ENCODE results near the gene SNTG2.
A peak's percentile ranks its signal among the peaks of the same experiment; 100 is the strongest.
"Not testable (repeated sequence)": the region's sequence is repeated elsewhere in the genome, so short reads cannot be mapped to it uniquely, and the experiment has no call there.

SNTG2 gene

GRCh38 chr2:950080-950966 is at the start of gene SNTG2:
TSS of gene SNTG2 (plus strand) at chr2:950849. CDS start at chr2:950997, 148 bp downstream.
- DNase-seq, result peak; percentile 46

DNA sequence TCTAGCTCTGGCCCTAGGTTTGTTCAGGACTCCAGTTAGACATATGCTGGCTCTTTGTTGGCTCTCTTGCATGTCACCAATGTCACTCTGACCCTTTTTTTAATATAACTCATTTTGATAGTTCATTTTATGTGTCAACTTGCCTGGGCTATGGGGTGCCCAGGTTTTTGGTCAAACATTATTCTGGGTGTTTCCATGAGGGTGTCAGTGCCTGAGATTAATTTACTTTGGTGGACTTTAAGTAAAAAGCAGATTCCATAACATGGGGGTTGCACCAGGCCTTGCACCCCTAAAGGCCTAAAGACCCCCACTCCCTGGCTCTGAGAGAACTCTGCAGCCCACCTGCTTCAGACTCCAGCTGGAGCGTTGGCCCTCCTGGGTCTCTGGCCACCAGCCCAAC is 48.1 kb upstream of the SNTG2 start:
- no peak for DNase-seq

DNA sequence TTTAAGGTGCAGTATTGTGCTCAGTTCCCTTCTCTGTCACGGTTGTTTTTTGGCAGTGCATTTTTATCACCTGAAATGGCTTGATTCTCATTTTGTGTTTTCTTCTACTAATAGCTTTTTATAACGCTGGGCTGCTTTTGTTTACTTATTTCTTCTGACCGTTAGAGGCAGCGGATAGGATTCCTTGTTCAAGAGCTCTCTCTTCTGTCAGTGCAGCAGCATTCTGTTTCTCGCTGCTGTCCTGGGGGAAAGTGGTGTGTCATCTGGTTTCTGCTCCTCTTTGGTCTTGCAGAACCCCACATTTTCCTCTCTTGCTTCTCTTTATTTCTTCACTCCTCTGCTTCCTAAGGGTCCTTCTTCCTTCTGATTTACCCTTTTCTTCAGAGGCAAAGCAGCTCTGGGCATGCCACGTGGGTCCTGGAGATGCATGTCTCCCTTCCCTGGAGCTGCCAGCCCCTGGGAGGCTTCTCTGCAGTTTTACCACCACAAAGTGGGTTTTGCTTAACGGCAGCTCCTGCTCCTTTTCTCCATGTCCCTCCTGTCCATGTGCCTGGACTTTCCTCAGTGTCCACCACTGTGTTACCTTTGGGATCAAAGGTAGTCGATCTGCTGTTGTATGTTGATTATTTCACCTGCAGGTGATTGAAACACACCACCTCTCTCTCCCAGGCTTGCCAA is 47.3 kb upstream of the SNTG2 start:
- DNase-seq, result peak; percentile 39

GRCh38 chr2:904246-905024 is 46.2 kb upstream of the SNTG2 start:
- no peak for DNase-seq

DNA sequence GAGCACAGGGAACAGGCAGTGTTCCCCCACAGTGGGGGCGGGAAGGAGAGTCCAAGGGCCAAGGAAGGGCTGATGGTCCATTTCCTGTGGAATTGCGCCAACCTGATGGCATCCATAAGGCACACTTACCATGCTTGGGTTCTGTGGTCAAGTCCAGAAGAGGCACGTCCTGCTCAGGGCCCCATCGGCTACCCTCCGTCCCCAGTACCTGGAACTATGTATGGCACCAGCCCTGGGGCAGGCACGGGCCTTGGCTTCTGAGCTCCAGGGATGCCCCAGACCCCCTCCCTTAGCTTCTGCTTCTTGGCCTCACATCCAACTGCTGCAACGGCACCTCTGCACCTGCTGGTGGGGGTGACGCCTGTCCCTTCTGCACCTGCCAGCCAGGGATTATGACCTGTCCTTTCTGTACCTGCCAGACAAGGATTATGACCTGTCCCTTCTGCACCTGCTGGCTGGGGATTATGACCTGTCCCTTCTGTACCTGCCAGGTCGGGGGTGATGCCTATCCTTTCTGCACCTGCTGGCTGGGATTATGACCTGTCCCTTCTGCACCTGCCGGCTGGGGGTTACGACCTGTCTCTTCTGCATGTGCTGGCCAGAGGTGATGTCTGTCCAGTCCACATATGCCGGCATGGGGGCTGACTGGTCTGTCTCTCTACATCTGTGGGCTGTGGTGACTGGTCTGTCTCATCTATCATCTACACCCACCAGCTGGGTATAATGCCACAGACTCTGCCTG is 45.4 kb upstream of the SNTG2 start:
- DNase-seq, result peak; percentile 22

DNA sequence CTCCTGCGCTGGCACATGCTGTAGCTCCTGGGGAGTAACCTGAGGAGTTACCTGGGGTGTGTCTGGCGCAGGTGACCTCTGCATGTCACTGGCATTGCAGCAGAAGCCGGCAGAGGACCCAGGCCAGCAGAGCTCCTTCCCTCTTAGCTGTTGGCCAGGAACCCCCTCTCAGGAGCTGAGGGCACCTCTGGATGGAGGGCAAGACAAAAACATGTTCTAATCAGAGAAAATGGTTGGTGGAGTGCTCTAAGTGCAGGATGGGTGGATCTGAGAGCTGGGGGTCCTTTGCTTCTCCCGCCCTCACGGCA is 44.9 kb upstream of the SNTG2 start:
- no peak for DNase-seq

- DNase-seq, result no peak
Measured at GRCh38 chr2:907706-908105, 42.9 kb upstream of the SNTG2 start.

GRCh38 chr2:908568-908967 is 42.1 kb upstream of the SNTG2 start:
- no peak for DNase-seq

DNA sequence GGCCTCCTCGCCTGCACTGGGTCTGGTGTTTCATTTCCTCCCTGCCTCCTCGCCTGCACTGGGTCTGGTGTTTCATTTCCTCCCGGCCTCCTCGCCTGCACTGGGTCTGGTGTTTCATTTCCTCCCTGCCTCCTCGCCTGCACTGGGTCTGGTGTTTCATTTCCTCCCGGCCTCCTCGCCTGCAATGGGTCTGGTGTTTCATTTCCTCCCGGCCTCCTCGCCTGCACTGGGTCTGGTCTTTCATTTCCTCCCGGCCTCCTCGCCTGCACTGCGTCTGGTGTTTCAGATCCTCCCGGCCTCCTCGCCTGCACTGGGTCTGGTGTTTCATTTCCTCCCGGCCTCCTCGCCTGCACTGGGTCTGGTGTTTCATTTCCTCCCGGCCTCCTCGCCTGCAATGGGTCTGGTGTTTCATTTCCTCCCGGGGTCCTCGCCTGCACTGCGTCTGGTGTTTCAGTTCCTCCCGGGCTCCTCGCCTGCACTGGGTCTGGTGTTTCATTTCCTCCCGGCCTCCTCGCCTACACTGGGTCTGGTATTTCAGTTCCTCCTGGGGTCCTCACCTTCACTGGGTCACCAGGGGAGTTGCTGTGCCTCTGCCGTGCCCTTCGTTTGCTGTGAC is 40.8 kb upstream of the SNTG2 start:
- not testable (repeated sequence) for DNase-seq

DNA sequence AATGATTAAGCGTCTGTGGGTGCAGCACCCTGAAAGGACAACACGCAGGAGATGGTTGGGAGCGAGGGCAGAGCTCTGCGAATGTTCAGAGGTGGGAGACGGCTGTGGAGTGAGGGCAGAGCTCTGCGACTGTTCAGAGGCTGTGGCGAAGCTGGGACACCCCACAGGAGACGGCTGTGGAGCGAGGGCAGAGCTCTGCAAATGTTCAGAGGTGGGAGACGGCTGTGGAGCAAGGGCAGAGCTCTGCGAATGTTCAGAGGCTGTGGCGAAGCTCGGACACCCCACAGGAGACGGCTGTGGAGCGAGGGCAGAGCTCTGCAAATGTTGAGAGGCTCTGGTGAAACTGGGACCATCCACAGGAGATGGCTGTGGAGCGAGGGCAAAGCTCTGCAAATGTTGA is 40.0 kb upstream of the SNTG2 start:
- no peak for DNase-seq

DNA sequence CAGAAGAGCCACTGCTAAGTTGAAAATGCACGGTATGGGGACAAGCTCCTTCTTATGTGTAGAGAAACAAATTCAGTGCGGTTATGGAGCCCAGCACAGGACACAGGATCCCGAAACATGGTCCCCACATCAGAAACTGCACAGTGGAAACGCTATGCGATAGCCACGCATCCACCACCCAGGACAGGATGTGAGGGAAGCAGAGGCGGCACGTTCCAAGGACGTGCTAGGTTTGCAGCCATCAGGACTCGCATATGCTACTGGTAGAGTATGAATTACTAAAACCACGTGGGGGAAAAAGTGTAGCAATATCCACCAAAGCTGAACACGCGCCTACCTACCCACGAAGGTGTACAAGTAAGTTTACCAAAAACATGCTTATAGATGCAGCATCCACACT is 34.7 kb upstream of the SNTG2 start:
- DNase-seq, result no peak

DNA sequence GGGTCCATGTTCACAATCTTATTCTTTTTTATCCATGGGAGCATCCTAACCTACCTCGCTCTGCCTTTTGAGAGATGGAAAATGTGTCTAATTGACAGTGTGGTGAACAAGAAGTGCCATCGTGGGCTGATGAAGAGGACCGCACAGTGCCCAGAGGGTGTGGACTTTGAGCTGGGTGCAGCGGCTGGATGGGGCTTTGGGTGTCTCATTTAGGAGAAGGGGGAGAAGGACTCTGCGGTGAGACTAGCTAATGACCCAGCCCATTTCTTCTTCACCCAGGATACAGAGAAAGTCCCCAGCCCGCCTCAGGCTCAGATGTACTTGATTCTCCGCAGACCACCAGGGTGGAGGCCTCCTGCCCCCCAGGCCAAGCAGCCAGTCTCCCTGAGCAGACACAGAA is 33.7 kb upstream of the SNTG2 start:
- no peak for DNase-seq

DNA sequence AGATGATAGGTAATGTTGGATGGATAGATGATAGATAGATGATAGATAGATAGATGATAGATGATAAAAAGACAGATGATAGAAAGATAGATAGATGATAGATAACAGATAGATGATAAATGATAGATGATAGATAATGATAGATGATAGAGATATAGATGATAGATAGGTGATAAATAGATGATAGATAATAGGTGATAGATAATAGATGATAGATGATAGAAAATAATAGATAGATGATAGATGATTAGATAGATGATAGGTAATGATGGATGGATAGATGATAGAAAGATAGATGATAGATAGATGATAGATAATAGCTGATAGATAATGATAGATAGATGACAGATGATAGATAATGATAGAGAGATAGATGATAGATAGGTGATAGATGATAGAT is 31.0 kb upstream of the SNTG2 start:
- DNase-seq, result no peak

DNA sequence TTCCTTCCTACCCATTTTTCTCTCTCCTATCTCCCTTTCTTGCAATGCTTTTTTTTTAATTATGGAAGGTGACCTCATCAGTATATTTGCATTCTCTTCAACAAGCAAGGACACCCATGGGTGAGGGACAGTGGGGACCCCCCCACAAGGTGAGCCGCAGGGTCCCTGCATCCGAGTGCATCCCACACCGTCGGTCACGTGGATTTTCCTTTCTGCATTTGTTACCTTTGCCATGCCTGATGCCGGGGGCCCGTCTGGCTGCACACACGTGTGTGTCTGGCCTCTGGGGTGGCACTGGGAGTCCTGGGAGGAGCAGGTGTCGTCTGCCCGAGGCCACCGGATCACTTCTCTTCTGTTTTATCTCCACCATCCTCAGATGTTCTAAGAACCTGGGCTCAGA is 30.1 kb upstream of the SNTG2 start:
- DNase-seq, result no peak

- DNase-seq, result no peak
Measured at GRCh38 chr2:920999-921398, 29.6 kb upstream of the SNTG2 start.

DNA sequence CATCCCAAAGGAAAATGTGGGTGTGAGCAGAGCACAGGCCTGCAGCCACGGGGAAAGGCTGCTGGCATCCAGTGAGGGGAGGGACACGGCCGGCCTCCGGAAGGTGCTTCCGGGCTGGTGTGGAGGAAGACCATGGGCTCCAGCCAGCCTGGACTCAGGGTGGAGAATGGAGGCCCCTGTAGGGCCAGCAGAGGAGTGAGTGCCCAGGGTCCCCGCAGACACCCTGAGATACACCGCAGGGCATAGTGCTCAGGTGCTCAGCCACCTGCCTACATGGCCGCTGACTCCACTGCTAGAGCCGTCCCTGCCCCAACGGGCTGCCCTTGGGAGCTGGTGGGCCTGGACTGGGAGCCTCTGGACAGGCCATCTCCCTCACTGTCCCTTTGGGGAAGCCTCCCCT is 28.5 kb upstream of the SNTG2 start:
- DNase-seq, result no peak

GRCh38 chr2:923832-924601 is 26.6 kb upstream of the SNTG2 start:
- DNase-seq, result peak; percentile 6

DNA sequence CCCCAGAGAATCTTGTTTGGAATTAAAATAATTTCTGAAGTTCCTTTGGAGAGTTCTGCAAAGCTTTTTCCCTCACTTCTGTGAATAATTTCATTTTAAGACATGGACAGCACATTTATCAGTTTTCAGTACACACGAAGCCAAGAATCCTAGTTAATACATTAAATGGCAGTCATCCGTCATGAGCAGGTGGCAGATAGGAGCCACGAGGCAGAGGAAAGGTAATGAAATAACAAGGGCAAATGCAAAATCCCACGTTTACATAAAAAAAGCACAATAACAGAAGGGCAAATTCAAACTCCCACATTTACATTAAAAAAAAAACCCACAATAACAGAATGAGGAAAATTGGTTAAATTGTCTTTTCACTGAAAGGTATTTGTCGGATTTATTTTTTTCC is 25.9 kb upstream of the SNTG2 start:
- no peak for DNase-seq

- no peak for DNase-seq
Measured at GRCh38 chr2:925309-925708, 25.3 kb upstream of the SNTG2 start.

DNA sequence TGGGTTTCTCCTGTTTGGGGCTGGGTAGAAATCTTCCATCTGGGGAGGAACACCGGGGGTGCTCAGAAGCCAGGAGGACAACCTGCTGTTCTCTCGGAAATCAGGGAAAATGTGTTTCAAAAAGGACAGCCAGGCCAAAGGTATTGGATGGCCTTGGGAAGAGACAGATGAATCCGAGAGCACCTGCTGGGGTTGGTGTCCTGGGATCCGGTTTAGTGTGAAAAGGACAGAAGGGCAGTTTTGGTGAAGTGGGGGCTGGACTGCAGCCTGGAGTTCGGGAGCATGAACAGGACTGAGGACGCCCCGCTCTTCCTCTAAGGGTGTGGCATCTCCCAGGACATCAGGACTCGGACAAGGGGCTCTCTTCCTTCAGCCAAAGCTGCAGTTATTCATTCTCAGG is 24.9 kb upstream of the SNTG2 start:
- DNase-seq, result no peak

- DNase-seq, result no peak
Measured at GRCh38 chr2:926259-926793, 24.3 kb upstream of the SNTG2 start.

DNA sequence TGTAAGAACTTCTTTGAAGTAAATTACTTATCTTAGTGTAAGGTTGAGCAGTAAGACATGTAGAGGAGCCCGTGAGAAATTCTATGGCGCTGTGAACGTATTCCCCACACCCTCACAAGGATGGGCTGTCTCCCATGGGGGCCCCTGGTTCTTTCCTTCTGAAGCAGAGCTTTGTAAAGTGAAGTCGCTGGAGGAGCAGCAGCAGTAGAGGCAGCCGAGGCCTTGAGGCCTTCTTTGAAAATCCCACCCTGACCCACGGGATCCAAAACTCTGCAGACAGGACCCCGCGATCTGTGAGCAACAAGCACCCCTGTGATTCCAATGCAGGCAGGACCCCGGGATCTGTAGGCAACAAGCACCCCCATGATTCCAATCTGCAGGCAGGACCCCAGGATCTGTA is 23.8 kb upstream of the SNTG2 start:
- DNase-seq, result no peak

Data from NCI-H510A treated with DMSO at 0.1 percent for 48 hours (cell line).